CD14-positive monocyte (primary cell): ENCODE results near the gene APOO. TPM values are rescaled to one million over a fixed set of nuclear protein-coding genes. Genes with fewer than 3 reads are reported as not detected.

ENCODE experiments used
- DNase-seq, 3 donors: peaks; one replicate each; pipeline ENCODE4 v3.0.0-alpha.2; 2011 to 2022
- H2AFZ ChIP-seq: 2 replicates; pipeline ENCODE4 v1.6.0; 2012; ENCODE audit warnings: mild to moderate bottlenecking, low read depth, low read length, inconsistent platforms; ENCODE audit not compliant: insufficient read depth, poor library complexity, severe bottlenecking
- H3K27ac ChIP-seq, 2 donors: 1 replicate in 1 of 2; 2 replicates in 1 of 2; pipeline ENCODE4 v1.5.1; 2012 to 2013; ENCODE audit warnings: low read length in 2 of 2, control low read depth in 1 of 2, inconsistent platforms in 1 of 2, low read depth in 1 of 2, mild to moderate bottlenecking in 1 of 2
- H3K27me3 ChIP-seq, 2 donors: one replicate each; pipeline versions ENCODE4 v1.6.0 to v1.6.1; 2011 to 2013; ENCODE audit warnings: low read length in 2 of 2; ENCODE audit not compliant: control insufficient read depth in 2 of 2, insufficient read depth in 2 of 2
- H3K36me3 ChIP-seq, 2 donors: replicated peaks in 1 of 2; 1 replicate in 1 of 2; 2 replicates in 1 of 2; pipeline versions ENCODE4 v1.5.1 to v1.6.1; 2012 to 2013; ENCODE audit warnings: low read length in 2 of 2, control low read depth in 1 of 2, inconsistent platforms in 1 of 2, mild to moderate bottlenecking in 1 of 2; ENCODE audit not compliant: insufficient read depth in 2 of 2, control insufficient read depth in 1 of 2
- H3K4me1 ChIP-seq, 2 donors: 1 replicate in 1 of 2; 2 replicates in 1 of 2; pipeline versions ENCODE4 v1.5.1 to v1.6.1; 2012 to 2013; ENCODE audit warnings: low read length in 2 of 2, control low read depth in 1 of 2, inconsistent platforms in 1 of 2, mild to moderate bottlenecking in 1 of 2, moderate library complexity in 1 of 2; ENCODE audit not compliant: insufficient read depth in 2 of 2, control insufficient read depth in 1 of 2
- H3K4me2 ChIP-seq: replicated peaks from 2 replicates; pipeline ENCODE3; 2012; ENCODE audit warnings: low read length, moderate library complexity, mild to moderate bottlenecking; ENCODE audit not compliant: poor library complexity, severe bottlenecking; ENCODE audit errors: extremely low read depth
- H3K4me3 ChIP-seq, 3 experiments: fragments of 200-600 bp in 1 of 3; sonication (generic) in 1 of 3; replicated peaks in 1 of 3; 1 replicate in 2 of 3; 2 replicates in 1 of 3; pipeline ENCODE4 v1.5.1; 2011 to 2013; ENCODE audit warnings: low read length in 3 of 3, mild to moderate bottlenecking in 3 of 3, control low read depth in 2 of 3, low read depth in 2 of 3, inconsistent platforms in 1 of 3, moderate library complexity in 1 of 3
- H3K79me2 ChIP-seq: 2 replicates; pipeline ENCODE4 v1.6.0; 2012; ENCODE audit warnings: mild to moderate bottlenecking, control low read depth, inconsistent platforms, low read length, moderate library complexity; ENCODE audit not compliant: insufficient read depth
- H3K9ac ChIP-seq: 2 replicates; pipeline ENCODE4 v1.6.0; 2017; ENCODE audit warnings: low read length, mild to moderate bottlenecking; ENCODE audit not compliant: insufficient read depth, poor library complexity, severe bottlenecking
- H3K9me3 ChIP-seq, 2 donors: replicated peaks in 1 of 2; 1 replicate in 1 of 2; 2 replicates in 1 of 2; pipeline versions ENCODE4 v1.5.1 to v1.6.1; 2012 to 2013; ENCODE audit warnings: low read length in 2 of 2, control low read depth in 1 of 2; ENCODE audit not compliant: control insufficient read depth in 1 of 2, insufficient read depth in 1 of 2
- H4K20me1 ChIP-seq: 2 replicates; pipeline ENCODE4 v1.6.0; 2012; ENCODE audit warnings: mild to moderate bottlenecking, low read length, control low read depth, moderate library complexity; ENCODE audit not compliant: insufficient read depth
- H3K27ac Mint-ChIP-seq, 7 donors: one replicate each; pipeline ENCODE4 v1.8.0; 2020; ENCODE audit warnings: mild to moderate bottlenecking in 7 of 7, mixed read lengths in 7 of 7, moderate library complexity in 6 of 7, inconsistent platforms in 2 of 7
- H3K27me3 Mint-ChIP-seq, 3 donors: one replicate each; pipeline ENCODE4 v1.8.0; 2021 to 2022; ENCODE audit warnings: low read depth in 3 of 3, mild to moderate bottlenecking in 3 of 3, mixed read lengths in 3 of 3, moderate library complexity in 3 of 3, inconsistent platforms in 1 of 3
- H3K36me3 Mint-ChIP-seq, 2 donors: one replicate each; pipeline ENCODE4 v1.8.0; 2020; ENCODE audit warnings: mixed read lengths in 2 of 2, inconsistent platforms in 1 of 2, mild to moderate bottlenecking in 1 of 2
- H3K4me1 Mint-ChIP-seq: one replicate; pipeline ENCODE4 v1.8.0; 2020; ENCODE audit warnings: mild to moderate bottlenecking, mixed read lengths
- H3K4me3 Mint-ChIP-seq, 2 donors: one replicate each; pipeline ENCODE4 v1.8.0; 2020; ENCODE audit warnings: mild to moderate bottlenecking in 2 of 2, mixed read lengths in 2 of 2, moderate library complexity in 1 of 2
- H3K9me3 Mint-ChIP-seq, 7 donors: one replicate each; pipeline ENCODE4 v1.8.0; 2020 to 2022; ENCODE audit warnings: mixed read lengths in 7 of 7, mild to moderate bottlenecking in 6 of 7, moderate library complexity in 6 of 7, inconsistent platforms in 2 of 7
- CTCF ChIP-seq: fragments of 200-600 bp; IDR thresholded peaks from one replicate; pipeline ENCODE4 v1.8.0; 2022; ENCODE audit warnings: antibody characterized with exemption, mild to moderate bottlenecking
- WGBS: methylation state at CpG from one replicate; pipeline ENCODE4 v1.1.5; 2013; ENCODE audit warnings: missing lambda C conversion rate; ENCODE audit not compliant: insufficient coverage; 5-methylcytosine and 5-hydroxymethylcytosine counted together
- intact Hi-C, 2 donors: fragments of 100-400 bp; cut with micrococcal nuclease; formaldehyde crosslinking; loops; one replicate each; pipeline versions ENCODE4 v1.15.0 to v1.15.1; 2023
- polyA plus RNA-seq, 3 donors: library from polyadenylated mRNA; depleted of rRNA in 1 of 3; unstranded in 2 of 3; stranded (reverse) in 1 of 3; fragments of 300-500 nt in 2 of 3; fragments of >200 nt in 1 of 3; fragmentation: Illumina TruSeq in 2 of 3; gene quantifications; 1 replicate in 2 of 3; 2 replicates in 1 of 3; pipeline ENCODE4 v1.2.3, GENCODE V29; 2012 to 2021

APOO gene
- polyA plus RNA-seq, 3 donors: 3.3 to 8.3 (median 4.6) TPM

- intact Hi-C loops: loop anchor here (5.0 to 10.0 kb wide), 3 partner anchors 42 to 118 kb away; partner anchors contain the start of gene ACOT9 (in 1 of the 2)
- Histone ChIP-seq H2AFZ (no peak overlapping the region), H3K4me2 (peak overlapping the region; percentile 78), H3K36me3 (peaks cover 17 to 27% of the 10 kb centered on the region in 2 donors), H3K4me3 (peak overlapping the region; percentile 78 to 99 (median 99)), H3K79me2 (peaks cover 27% of the 10 kb centered on the region), H3K9ac (peak overlapping the region; percentile 90), H3K27me3 (no peaks in the 10 kb centered on the region), H3K4me1 (peaks cover 34 to 49% of the 10 kb centered on the region in 2 donors), H3K27ac (peak overlapping the region; percentile 93 to 94), H3K9me3 (peaks cover 0 to 3% of the 10 kb centered on the region in 2 donors), H4K20me1 (peaks cover 26% of the 10 kb centered on the region)
- WGBS: 60% methylated on average over 2 of the region's 8 CpGs
- H3K27me3 Mint-ChIP-seq: peaks cover 0 to 5% (median 0%) of the 10 kb centered on the region in 3 donors
- peak; percentile 72 to 86 (median 85) for DNase-seq
- no peak for TF ChIP-seq CTCF
- peak overlapping the region; percentile 94 to 99 (median 98) for H3K27ac Mint-ChIP-seq
- peaks cover 19% of the 10 kb centered on the region for H3K4me1 Mint-ChIP-seq
- peak overlapping the region; percentile 94 for H3K4me3 Mint-ChIP-seq
- H3K36me3 Mint-ChIP-seq: peaks cover 27 to 36% of the 10 kb centered on the region in 2 donors
- peaks cover 0 to 34% (median 17%) of the 10 kb centered on the region in 7 donors for H3K9me3 Mint-ChIP-seq
Observed at GRCh38 chrX:23784470-23785331, 123.0 kb downstream of the APOO start.

- Histone ChIP-seq H3K4me2 (peak overlapping the region; percentile 78), H3K9ac (peak overlapping the region; percentile 90), H3K27me3 (no peaks in the 10 kb centered on the region), H4K20me1 (peaks cover 26% of the 10 kb centered on the region), H3K36me3 (peaks cover 17 to 27% of the 10 kb centered on the region in 2 donors), H3K9me3 (peaks cover 0 to 3% of the 10 kb centered on the region in 2 donors), H3K27ac (peak overlapping the region; percentile 93 to 94), H3K4me1 (peaks cover 31 to 43% of the 10 kb centered on the region in 2 donors), H3K4me3 (peak overlapping the region; percentile 78 to 99 (median 99)), H3K79me2 (peaks cover 27% of the 10 kb centered on the region), H2AFZ (no peak overlapping the region)
- no peak for TF ChIP-seq CTCF
- peak in 1 of 3 donors; percentile 50 for DNase-seq
- peaks cover 16% of the 10 kb centered on the region for H3K4me1 Mint-ChIP-seq
- H3K27me3 Mint-ChIP-seq: peaks cover 0 to 5% (median 0%) of the 10 kb centered on the region in 3 donors
- peak overlapping the region; percentile 94 for H3K4me3 Mint-ChIP-seq
- H3K27ac Mint-ChIP-seq: peak overlapping the region; percentile 94 to 99 (median 98)
- H3K9me3 Mint-ChIP-seq: peaks cover 0 to 34% (median 17%) of the 10 kb centered on the region in 7 donors
- intact Hi-C loops: loop anchor here (2.0 to 10.0 kb wide), 3 partner anchors 42 to 71 kb away; partner anchors contain the start of gene ACOT9 (in 1 of the 2)
- no CpG with 5 or more reads among the region's 21 CpGs for WGBS
- peaks cover 27 to 36% of the 10 kb centered on the region in 2 donors for H3K36me3 Mint-ChIP-seq
Observed at GRCh38 chrX:23783589-23784469, 123.9 kb downstream of the APOO start.
